MCF 10A (cell line): ENCODE data around the gene CAMTA1. TPM values are rescaled to one million over a fixed set of nuclear protein-coding genes. Genes with fewer than 3 reads are reported as not detected.

Experiments
- BruUV-seq: library from RNA; stranded (reverse); fragments of 400-500 nt; replicated peaks from 2 replicates; lab custom pipeline; 2021; lab: Mats Ljungman, UMichigan
- CTCF ChIA-PET: fragments of 300-600 bp; sonication (Branson Sonifier 250); formaldehyde crosslinking; extraction: SDS; loops from one replicate; lab custom pipeline; 2021; ENCODE audit warnings: antibody characterized with exemption, inconsistent platforms; lab: Yijun Ruan, JAX
- POLR2A ChIA-PET: fragments of 300-600, 350-650 bp; sonication (Branson Sonifier 250); formaldehyde crosslinking; extraction: SDS; loops from one replicate; lab custom pipeline; 2020; ENCODE audit warnings: antibody characterized with exemption, inconsistent platforms; lab: Yijun Ruan, JAX
- DNase-seq: peaks from one replicate; pipeline ENCODE4 v3.0.0-alpha.2; 2018; ENCODE audit not compliant: unreplicated experiment
- H3K27ac Mint-ChIP-seq: one replicate; pipeline ENCODE4 v1.8.0; 2022; ENCODE audit warnings: mild to moderate bottlenecking, low read depth, mixed read lengths; ENCODE audit not compliant: unreplicated experiment
- H3K27me3 Mint-ChIP-seq: one replicate; pipeline ENCODE4 v1.8.0; 2022; ENCODE audit warnings: mixed read lengths; ENCODE audit not compliant: insufficient read depth, unreplicated experiment
- H3K36me3 Mint-ChIP-seq: one replicate; pipeline ENCODE4 v1.8.0; 2022; ENCODE audit warnings: mild to moderate bottlenecking, moderate library complexity, mixed read lengths; ENCODE audit not compliant: insufficient read depth, unreplicated experiment
- H3K4me1 Mint-ChIP-seq: one replicate; pipeline ENCODE4 v1.8.0; 2022; ENCODE audit warnings: mixed read lengths; ENCODE audit not compliant: insufficient read depth, unreplicated experiment
- H3K4me3 Mint-ChIP-seq: one replicate; pipeline ENCODE4 v1.8.0; 2022; ENCODE audit warnings: mild to moderate bottlenecking, moderate library complexity, mixed read lengths; ENCODE audit not compliant: unreplicated experiment
- H3K9me3 Mint-ChIP-seq: one replicate; pipeline ENCODE4 v1.8.0; 2022; ENCODE audit warnings: mixed read lengths; ENCODE audit not compliant: unreplicated experiment
- CTCF ChIP-seq: fragments of 200-600 bp; IDR thresholded peaks from one replicate; pipeline ENCODE4 v1.8.0; 2022; ENCODE audit warnings: antibody characterized with exemption, mild to moderate bottlenecking; ENCODE audit not compliant: unreplicated experiment
- intact Hi-C: fragments of 100-400 bp; cut with micrococcal nuclease; formaldehyde crosslinking; loops from 2 replicates; pipeline ENCODE4 v1.14.1; 2022
- total RNA-seq: library from RNA; stranded (reverse); gene quantifications from 2 replicates; pipeline ENCODE4 v1.2.3, GENCODE V29; 2022

Gene CAMTA1
- total RNA-seq, 1 experiment from 2014 or later: 74.1 TPM

DNA sequence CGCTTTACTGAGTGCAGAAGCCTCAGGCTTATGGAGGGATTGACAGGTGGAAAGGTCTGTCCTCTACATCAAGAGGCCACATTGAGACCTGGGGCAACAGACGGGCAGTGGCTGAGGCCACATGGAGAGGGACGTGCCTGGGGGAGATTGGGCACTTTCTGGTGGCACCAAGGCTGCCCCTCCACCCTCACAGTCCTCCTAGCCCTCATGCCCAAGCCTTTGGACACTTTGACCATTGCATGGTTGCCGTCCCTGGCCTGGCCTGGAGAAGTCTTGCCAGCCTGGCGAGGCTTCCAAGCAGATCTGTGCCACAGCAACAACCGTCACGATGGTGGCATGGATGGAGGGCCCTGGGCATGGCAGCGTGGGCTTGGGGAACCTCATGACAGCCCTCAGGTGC is 793.8 kb downstream of the CAMTA1 start:
- TF ChIP-seq CTCF: no peak
- BruUV-seq: no TSS peak
- intact Hi-C loops: no loop called here
- no peak for DNase-seq
- no peaks in the 10 kb centered on the region for H3K9me3 Mint-ChIP-seq
- no peaks in the 10 kb centered on the region for H3K4me1 Mint-ChIP-seq
- H3K27ac Mint-ChIP-seq: no peak overlapping the region
- ChIA-PET POLR2A (no interaction called here), CTCF (no interaction called here)
- H3K4me3 Mint-ChIP-seq: no peak overlapping the region
- H3K27me3 Mint-ChIP-seq: no peaks in the 10 kb centered on the region
- H3K36me3 Mint-ChIP-seq: no peaks in the 10 kb centered on the region

- no TSS peak for BruUV-seq
- ChIA-PET POLR2A (no interaction called here), CTCF (no interaction called here)
- intact Hi-C loops: no loop called here
- H3K27ac Mint-ChIP-seq: no peak overlapping the region
- H3K36me3 Mint-ChIP-seq: no peaks in the 10 kb centered on the region
- no peaks in the 10 kb centered on the region for H3K9me3 Mint-ChIP-seq
- no peak for DNase-seq
- no peaks in the 10 kb centered on the region for H3K27me3 Mint-ChIP-seq
- no peaks in the 10 kb centered on the region for H3K4me1 Mint-ChIP-seq
- TF ChIP-seq CTCF: no peak
- no peak overlapping the region for H3K4me3 Mint-ChIP-seq
These were observed 794.9 kb downstream of the CAMTA1 start for GRCh38 chr1:7579831-7580804.

DNA sequence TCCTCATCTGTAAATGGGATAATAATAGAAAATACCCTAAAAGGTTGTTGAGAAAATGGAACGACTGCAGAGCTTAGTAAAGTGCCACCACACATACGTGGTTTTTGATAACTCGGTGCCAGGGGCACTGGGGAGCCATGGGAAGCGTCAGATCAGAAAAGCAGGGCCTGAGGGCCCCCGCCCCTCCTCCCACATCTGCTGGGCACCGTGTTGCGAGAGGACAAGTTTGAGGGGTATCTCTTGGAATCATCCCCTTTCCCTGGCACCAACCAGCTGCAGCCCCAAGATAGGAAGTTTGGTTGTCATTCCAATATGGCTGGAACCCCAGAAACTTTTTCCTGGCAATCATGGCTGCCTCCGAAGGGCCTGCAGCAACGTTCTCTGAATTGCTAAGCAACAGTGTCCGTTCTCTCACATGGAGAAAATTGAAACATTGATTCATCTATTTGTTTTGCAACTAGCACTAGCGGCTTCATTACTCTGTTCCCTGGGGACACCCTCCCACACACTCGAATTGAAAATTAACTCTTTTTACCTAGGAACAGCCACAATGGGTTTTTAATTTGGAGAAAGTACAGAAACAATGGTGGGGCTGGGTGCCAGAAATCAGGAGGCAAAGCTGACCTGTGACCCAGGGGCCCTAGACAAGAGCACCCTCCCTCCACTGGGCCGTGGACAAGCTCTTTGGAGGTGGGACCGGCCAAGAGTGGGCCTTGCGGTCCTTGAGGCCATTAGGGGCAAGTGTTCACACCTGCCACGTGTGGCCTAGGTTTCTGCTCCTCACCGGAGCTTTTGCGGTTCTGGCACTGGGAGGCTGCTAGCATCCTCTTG is 795.9 kb downstream of the CAMTA1 start:
- Mint-ChIP-seq H3K4me1 (no peaks in the 10 kb centered on the region), H3K27me3 (no peaks in the 10 kb centered on the region), H3K4me3 (no peak overlapping the region), H3K36me3 (no peaks in the 10 kb centered on the region), H3K27ac (no peak overlapping the region), H3K9me3 (no peaks in the 10 kb centered on the region)
- no peak for TF ChIP-seq CTCF
- intact Hi-C loops: no loop called here
- ChIA-PET POLR2A (interaction anchor here (1.7 kb wide), 1 partner anchor 14 kb away, joined by 4 read pairs; no protein-coding TSS in a partner anchor), CTCF (interaction anchor here (0.7 kb wide), 1 partner anchor 94 kb away, joined by 3 read pairs; no protein-coding TSS in a partner anchor)
- BruUV-seq: no TSS peak
- DNase-seq: no peak
